KOPT-K1 (cell line): Measurements from ENCODE around the gene HERC3.

Experiments used
- H3K27ac ChIP-seq: fragments of 200-600 bp; sonication (generic); 2 replicates; pipeline ENCODE4 v1.5.1; 2016; ENCODE audit warnings: antibody characterized with exemption, mild to moderate bottlenecking, low read depth, low read length; ENCODE audit not compliant: poor library complexity, severe bottlenecking
- H3K36me3 ChIP-seq: fragments of 200-600 bp; sonication (generic); 2 replicates; pipeline ENCODE4 v1.5.1; 2017; ENCODE audit warnings: antibody characterized with exemption, mild to moderate bottlenecking, low read length, moderate library complexity; ENCODE audit not compliant: insufficient read depth
- H3K9me3 ChIP-seq: fragments of 200-600 bp; sonication (generic); 2 replicates; pipeline ENCODE4 v1.5.1; 2017; ENCODE audit warnings: antibody characterized with exemption, low read length, mild to moderate bottlenecking; ENCODE audit not compliant: insufficient read depth, poor library complexity, severe bottlenecking

The HERC3 gene

DNA sequence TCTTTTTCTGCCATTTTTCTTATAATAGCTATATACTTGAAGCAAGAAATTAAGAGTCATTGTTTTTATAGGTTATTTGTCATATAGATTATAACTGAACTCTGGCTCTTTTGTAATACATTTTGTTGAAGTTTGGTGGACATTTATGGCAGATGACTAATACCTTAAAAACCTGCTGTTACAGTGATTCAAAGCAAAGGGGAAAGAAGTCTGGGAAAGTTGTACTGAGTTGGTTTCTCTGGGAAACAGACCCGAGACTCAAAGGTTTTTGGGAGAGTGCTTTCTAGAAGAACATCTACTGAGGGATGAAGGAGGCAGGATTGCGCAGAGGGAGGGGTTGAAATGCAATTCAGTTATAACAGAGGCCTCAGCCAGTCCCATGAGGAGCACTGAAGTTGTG, 69.5 kb downstream of the HERC3 start:
- Histone ChIP-seq H3K36me3 (no peaks in the 10 kb centered on the region), H3K27ac (no peak overlapping the region), H3K9me3 (no peaks in the 10 kb centered on the region)

DNA sequence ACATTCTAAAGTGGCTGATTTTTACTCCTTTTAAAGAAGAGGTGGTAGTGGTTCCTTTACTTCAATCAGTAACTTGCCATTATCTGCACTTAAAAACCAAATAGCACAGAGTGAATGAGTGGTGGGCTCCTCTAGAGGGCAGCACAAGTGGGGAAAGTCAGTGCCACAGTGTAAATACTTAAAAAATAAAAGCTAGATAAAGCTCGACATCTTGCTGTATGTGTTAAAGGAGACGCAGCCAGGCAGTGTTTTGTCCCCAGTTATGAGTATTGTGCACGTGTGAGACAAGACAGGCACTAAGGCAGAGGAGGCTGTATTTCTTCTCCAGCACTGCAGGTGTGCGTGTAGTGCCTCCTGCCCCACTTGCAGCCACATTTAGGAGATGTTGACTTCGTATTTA, 80.7 kb downstream of the HERC3 start:
- H3K27ac ChIP-seq: no peak overlapping the region
- H3K36me3 ChIP-seq: 0 out of 2 replicates have a peak, but pooled peaks cover 5% of the 10 kb centered on the region
- H3K9me3 ChIP-seq: no peaks in the 10 kb centered on the region

DNA sequence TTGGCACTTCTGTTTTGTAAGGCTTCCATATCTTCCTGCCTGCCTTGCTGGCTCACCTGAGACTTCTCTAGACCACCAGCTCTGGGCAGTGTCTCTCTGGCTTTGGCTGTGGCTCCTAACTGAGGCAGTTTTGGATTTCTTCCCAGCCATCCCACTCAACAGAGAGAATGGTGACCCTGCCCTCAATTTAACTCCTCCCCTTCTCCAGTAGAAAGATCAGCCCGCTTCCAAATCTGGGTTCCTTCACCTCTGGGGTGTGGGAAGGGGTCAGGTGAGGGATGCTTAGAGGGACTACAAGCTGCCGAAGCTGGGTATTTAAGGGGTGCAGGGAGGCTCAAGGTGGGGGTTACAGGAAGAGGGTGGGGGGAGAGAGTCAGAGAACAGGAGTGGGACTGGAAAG, 81.6 kb downstream of the HERC3 start:
- Histone ChIP-seq H3K9me3 (no peaks in the 10 kb centered on the region), H3K27ac (no peak overlapping the region), H3K36me3 (0 out of 2 replicates have a peak, but pooled peaks cover 5% of the 10 kb centered on the region)

DNA sequence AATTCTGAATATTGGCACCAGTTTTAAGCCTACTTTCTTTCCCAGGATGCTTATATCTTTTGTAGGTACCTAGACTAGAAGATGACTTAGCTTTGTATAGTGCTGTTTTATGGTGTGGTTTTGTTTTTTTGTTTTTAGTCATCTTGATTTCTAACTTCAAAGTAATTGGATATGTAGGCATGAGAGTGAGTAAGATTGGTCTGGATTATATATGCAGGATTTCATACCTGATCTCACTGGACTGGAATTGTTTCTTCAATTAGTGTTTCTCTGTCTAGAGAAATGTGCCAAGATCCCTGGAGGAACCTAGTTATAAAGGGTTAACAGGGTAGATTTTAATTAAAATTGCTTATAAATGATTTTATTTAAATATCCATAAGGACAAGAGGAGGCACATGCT, 82.3 kb downstream of the HERC3 start:
- 0 out of 2 replicates have a peak, but pooled peaks cover 6% of the 10 kb centered on the region for H3K36me3 ChIP-seq
- no peak overlapping the region for H3K27ac ChIP-seq
- H3K9me3 ChIP-seq: no peaks in the 10 kb centered on the region

DNA sequence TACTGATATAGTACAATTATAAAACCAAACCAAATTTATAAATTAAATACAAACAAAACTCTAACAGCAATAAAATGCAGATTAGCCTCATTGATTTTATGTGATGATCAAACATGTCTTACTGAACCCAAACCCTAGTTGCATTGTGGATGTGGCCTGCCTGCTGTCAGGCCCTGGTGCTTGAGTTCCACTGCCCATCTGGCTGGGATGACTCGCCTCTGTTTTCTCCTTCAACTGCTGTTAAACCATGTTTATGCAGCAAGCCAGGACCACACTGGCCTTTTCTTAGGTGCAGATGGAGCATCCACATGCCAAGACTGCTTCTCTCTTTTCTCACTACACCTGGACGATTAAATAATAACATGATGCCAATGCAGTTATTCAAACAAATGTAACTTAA, 82.7 kb downstream of the HERC3 start:
- Histone ChIP-seq H3K27ac (no peak overlapping the region), H3K9me3 (no peaks in the 10 kb centered on the region), H3K36me3 (peaks cover 10% of the 10 kb centered on the region; the same call in 1 of the 2 replicates)

DNA sequence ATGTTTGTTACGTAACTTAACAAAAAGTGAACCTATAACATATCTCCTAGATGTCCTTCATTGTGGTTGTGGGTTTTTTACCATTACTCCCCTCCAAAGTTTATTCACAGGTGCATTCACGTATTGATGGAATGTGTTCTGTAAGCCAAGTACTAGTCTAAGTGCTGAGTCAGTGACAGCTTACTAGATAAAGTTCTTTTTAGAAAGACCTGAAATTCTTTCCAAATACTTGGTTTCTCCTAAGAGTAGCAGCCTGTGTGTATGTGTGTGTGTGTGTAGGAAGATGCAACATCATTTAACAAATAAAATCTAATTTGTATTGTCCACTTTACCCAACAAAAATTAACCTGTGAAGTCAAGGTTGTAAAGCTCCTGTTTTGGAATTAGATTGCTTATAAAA, 83.3 kb downstream of the HERC3 start:
- H3K27ac ChIP-seq: no peak overlapping the region
- no peaks in the 10 kb centered on the region for H3K9me3 ChIP-seq
- H3K36me3 ChIP-seq: peaks cover 15% of the 10 kb centered on the region; the same call in 1 of the 2 replicates

DNA sequence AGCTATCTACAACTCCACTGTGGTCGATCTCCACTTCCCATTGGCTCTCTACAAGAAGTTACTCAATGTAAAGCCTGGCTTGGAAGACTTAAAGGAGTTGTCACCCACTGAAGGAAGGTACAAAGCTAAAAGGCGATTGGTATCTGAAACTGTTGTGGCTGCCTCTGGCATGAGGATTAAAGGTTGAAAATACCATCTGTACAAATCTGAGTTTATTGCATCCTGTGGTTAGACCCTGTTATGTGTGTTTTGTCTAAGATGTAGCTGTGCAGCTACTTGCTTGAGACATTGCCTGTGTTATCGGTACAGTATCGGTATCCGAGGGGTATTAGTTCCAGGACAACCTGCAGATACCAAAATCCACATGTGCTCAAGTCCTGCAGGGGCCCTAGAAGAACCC, 88.9 kb downstream of the HERC3 start:
- Histone ChIP-seq H3K27ac (no peak overlapping the region), H3K9me3 (no peaks in the 10 kb centered on the region), H3K36me3 (peaks cover 20% of the 10 kb centered on the region)

DNA sequence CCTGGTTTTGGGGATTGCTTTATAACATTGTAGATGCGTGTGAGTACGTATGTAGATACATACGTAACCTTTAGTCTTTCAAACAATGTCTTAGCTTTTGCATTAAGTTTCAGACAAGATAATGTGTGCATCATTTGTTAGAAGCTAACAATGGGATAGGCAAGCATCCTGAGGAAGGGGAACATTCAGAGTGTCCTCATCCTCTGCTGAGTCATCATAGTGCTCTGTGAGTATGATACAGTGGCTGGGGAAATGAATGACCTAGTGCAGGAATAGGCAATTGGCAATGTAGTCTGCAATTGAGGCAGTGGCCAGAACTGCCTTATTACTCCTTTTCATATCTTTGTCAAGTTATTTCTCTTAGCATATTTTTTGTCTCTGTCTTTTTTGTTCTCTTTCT, 98.1 kb downstream of the HERC3 start:
- Histone ChIP-seq H3K27ac (no peak overlapping the region), H3K9me3 (no peaks in the 10 kb centered on the region), H3K36me3 (0 out of 2 replicates have a peak, but pooled peaks cover 5% of the 10 kb centered on the region)

DNA sequence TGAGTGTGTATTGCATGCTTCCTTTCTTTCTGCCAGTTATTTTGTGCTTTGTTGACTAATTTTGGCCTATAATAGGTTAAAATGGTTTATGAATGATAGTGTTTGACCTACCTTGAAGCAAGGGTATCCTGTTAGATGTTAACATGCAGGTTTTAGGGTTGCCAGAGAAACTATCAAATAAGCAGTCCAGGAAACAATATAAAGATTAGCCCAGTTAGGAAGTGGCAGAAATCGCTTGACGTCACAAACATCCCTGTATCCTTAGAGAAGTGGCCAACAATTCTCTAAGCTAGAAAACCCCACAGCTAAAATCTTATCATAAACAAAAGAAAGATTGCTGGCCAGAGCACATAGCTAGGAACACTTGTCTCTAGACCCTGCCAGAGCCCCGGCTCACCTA, 101.5 kb downstream of the HERC3 start:
- Histone ChIP-seq H3K36me3 (0 out of 2 replicates have a peak, but pooled peaks cover 4% of the 10 kb centered on the region), H3K27ac (no peak overlapping the region), H3K9me3 (no peaks in the 10 kb centered on the region)

DNA sequence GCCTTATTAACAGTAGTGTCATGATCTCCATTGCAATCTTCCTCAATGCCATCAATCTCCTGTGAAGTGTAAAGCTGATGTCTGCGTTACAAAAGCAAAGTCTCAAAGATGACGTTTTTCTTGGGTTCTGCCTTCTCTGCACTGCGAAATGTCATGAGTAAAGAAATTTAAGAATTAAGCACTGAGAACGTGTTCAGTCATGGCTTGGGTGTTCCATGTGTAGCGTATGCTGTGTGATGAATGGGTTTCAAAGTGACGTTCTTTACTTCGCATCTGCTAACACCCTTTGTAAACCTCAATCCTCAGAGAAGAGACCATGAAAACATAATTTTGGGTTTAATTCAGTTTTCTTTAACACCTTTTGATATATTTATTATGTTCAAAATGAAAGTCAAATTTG, 104.3 kb downstream of the HERC3 start:
- no peaks in the 10 kb centered on the region for H3K9me3 ChIP-seq
- H3K27ac ChIP-seq: no peak overlapping the region
- H3K36me3 ChIP-seq: no peaks in the 10 kb centered on the region

DNA sequence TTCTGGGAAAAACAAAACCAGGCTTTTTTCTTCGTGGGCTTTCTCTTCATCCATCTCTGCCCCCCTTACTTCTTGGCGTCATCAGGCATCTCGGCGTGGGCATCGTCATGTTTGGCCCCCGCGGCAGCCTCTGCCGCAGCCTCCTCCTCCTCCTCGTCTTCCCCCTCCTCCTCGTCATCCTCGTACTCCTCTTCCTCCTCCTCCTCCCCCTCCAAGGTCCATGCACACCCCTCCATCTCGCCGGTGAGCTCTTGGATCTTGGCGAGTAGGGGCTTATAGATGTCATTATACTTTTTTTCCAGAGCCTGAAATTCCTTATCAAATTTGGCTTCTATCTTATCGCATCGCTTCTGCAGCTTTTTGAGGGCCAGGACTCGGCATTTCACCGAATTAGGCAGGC, 104.9 kb downstream of the HERC3 start:
- no peaks in the 10 kb centered on the region for H3K9me3 ChIP-seq
- H3K36me3 ChIP-seq: no peaks in the 10 kb centered on the region
- peak overlapping the region; percentile 52 for H3K27ac ChIP-seq

DNA sequence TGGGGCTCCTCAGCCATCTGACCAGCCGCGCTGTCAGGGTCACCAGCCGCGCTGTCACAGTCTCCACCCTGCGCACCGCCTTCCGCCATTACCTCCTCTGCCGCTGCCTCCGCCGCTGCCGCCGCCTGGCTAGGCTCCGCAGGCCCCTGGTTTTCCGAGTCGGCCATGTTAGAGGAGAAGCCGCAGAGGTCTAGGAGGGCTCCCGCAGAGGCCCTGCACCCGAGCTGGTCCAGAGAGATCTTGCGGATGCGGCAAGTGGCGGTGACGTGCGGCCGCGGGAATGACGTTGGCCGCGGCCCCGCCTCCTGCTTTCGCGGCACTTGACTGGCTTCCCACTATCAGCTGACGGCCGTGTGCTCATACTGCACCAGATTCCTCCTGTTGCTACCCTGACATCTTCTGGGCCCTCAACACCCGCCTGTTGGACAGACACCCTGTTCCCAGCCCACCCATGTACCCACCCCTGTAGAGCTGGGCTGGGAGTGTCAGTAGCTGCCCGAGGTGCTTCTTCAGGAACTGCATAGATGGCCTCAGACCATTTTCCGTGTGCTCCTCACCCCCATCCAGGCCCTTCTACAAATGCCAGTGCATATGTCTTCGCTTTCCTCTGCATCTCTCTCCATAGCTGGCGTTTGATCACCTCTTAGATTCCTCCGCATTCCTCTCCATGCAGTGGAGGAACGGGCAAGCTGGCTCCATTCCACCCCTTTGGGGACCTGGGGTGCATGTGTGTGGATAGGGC, 105.5 kb downstream of the HERC3 start, which contains the start of gene NAP1L5:
NAP1L5 (minus strand) TSS at position 242 of the 742 bp plus-strand sequence; CDS start at position 167, 75 bp downstream.
- peak within 1 kb of the TSS; percentile 52 for H3K27ac ChIP-seq
- no peaks in the 10 kb centered on the region for H3K36me3 ChIP-seq
- H3K9me3 ChIP-seq: no peaks in the 10 kb centered on the region

DNA sequence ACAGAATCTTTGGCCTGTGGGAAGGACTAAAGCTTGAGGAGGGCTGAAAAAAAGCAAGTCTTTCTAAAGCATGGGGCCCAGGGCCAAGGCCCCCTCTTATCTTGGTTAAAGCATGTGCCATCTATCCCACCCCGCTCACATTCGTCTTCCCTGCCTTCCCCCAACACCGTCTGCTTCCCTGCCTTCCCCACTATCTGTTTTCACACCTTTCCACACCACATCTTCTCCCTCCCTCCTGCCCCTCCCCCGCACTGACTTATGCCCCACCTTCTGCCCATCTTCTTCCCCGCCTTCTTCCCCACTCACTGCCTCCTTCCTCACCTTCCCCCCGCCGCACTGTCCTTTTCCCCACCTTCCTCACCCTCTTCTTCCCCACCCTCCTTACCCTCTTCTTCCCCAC, 106.2 kb downstream of the HERC3 start:
- no peak overlapping the region for H3K27ac ChIP-seq
- no peaks in the 10 kb centered on the region for H3K36me3 ChIP-seq
- no peaks in the 10 kb centered on the region for H3K9me3 ChIP-seq

DNA sequence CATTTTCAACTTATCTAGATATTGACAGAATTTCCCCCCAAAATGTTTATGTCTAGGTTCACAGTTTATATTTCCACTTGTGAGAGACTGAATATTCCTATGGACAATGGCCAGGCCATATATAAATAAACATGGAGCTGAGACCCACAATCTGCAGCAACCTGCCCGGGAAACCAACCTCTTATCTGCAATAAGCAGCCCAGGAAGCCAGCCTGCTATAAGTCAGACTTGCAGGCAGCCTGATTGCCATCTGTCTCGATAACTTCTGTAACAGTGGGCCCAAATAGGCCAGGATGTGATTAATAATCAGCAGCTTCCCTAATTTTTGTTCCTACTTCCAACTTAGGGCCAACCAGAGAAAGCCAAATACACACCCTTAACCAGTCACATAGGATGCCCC, 110.5 kb downstream of the HERC3 start:
- Histone ChIP-seq H3K36me3 (peaks cover 7% of the 10 kb centered on the region; the same call in 1 of the 2 replicates), H3K9me3 (no peaks in the 10 kb centered on the region), H3K27ac (no peak overlapping the region)

DNA sequence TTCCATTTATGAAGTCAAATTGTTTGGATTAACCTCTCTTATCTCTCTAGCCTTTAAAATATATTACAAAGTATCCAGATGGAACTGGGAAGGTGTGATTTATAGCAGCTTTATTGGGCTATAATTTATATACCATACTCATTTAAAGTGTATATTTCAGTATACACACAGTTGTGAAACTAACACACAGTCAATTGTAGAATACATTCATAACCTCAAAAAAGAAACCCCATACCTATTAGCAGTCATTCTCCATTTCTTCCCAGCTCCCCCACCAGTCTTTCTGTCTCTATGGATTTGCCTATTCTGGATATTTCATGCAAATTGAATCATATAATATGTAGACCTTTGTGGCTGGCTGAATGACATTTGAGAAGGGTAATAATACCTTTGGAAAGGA, 112.9 kb downstream of the HERC3 start:
- no peaks in the 10 kb centered on the region for H3K9me3 ChIP-seq
- H3K27ac ChIP-seq: no peak overlapping the region
- H3K36me3 ChIP-seq: peaks cover 7% of the 10 kb centered on the region; the same call in 1 of the 2 replicates
